ENCODE results near the gene KLF6. TPM values are rescaled to one million over a fixed set of nuclear protein-coding genes. Genes with fewer than 3 reads are reported as not detected.

The KLF6 gene
- total RNA-seq, 1 experiment from 2014 or later, result 70.1 TPM

DNA sequence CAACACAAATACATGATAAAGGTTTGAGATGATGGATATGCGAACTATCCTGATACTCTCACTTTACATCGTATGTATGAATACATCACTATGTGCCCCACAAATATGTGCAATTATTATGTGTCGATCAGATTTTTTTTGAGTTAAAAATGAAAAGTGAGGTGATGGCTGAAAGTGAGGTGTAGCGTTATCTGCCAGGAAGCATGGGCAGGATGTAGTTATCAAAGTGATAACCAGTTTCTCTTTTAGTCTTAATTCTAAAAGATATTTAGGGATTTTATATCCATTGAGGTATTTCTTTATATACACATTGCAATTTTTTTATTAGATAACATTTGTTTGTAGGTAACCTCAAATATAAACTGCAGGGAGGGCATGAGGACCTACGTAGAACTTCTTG is 15.6 kb upstream of the KLF6 start:
- Histone ChIP-seq H3K4me1 (ENCODE audit: insufficient read depth, low read length, poor library complexity, severe bottlenecking) (peaks cover 28% of the 10 kb centered on the region), H3K9me3 (ENCODE audit: low read depth, low read length, poor library complexity, severe bottlenecking) (no peaks in the 10 kb centered on the region), H3K27ac (ENCODE audit: low read depth, low read length, poor library complexity, severe bottlenecking) (no peak overlapping the region), H3K4me3 (ENCODE audit: low read depth, low read length, poor library complexity, severe bottlenecking) (no peak overlapping the region), H3K27me3 (replicated peaks; ENCODE audit: insufficient read depth, low read depth, low read length, poor library complexity) (no peaks in the 10 kb centered on the region), H3K36me3 (ENCODE audit: insufficient read depth, low read length, poor library complexity, severe bottlenecking) (no peaks in the 10 kb centered on the region)
- intact Hi-C loops (cut with micrococcal nuclease; ENCODE audit: unreplicated experiment), result no loop called here
- BruUV-seq (replicated peaks), result no TSS peak
- ChIA-PET CTCF (no interaction called here), POLR2A (ENCODE audit: low non-redundant PET) (no interaction called here)
- no peak for DNase-seq (ENCODE audit: low spot score)
- no peak for TF ChIP-seq EZH2 (IDR thresholded peaks at IDR 0.05; ENCODE audit: borderline replicate concordance, low read depth, low read length, poor library complexity, severe bottlenecking)
- TF ChIP-seq, protein P1, sequence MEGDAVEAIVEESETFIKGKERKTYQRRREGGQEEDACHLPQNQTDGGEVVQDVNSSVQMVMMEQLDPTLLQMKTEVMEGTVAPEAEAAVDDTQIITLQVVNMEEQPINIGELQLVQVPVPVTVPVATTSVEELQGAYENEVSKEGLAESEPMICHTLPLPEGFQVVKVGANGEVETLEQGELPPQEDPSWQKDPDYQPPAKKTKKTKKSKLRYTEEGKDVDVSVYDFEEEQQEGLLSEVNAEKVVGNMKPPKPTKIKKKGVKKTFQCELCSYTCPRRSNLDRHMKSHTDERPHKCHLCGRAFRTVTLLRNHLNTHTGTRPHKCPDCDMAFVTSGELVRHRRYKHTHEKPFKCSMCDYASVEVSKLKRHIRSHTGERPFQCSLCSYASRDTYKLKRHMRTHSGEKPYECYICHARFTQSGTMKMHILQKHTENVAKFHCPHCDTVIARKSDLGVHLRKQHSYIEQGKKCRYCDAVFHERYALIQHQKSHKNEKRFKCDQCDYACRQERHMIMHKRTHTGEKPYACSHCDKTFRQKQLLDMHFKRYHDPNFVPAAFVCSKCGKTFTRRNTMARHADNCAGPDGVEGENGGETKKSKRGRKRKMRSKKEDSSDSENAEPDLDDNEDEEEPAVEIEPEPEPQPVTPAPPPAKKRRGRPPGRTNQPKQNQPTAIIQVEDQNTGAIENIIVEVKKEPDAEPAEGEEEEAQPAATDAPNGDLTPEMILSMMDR (conservative IDR thresholded peaks at IDR 0.05; ENCODE audit: low read depth, low read length), result no peak

DNA sequence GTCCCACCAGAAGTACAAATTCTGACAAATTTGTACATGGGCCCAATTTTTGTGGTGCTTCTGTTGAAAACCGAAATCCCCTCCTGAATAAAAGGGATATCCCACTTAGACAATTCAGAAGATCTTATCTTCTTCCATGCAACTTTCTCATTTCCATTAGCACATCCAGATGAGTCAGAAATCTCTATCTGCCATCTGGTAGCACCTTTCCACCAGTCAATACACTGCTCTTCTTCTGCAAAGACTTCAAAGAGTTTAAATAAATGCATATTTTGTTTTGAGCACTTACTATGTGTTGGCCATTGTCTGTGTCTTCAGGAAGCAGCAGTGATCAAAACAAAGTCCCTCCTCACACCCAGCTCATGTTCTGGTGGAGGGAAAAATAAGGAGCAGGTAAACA is 12.7 kb upstream of the KLF6 start:
- Histone ChIP-seq H3K9me3 (ENCODE audit: low read depth, low read length, poor library complexity, severe bottlenecking) (peaks cover 8% of the 10 kb centered on the region), H3K27ac (ENCODE audit: low read depth, low read length, poor library complexity, severe bottlenecking) (no peak overlapping the region), H3K27me3 (replicated peaks; ENCODE audit: insufficient read depth, low read depth, low read length, poor library complexity) (no peaks in the 10 kb centered on the region), H3K4me1 (ENCODE audit: insufficient read depth, low read length, poor library complexity, severe bottlenecking) (no peaks in the 10 kb centered on the region), H3K4me3 (ENCODE audit: low read depth, low read length, poor library complexity, severe bottlenecking) (no peak overlapping the region), H3K36me3 (ENCODE audit: insufficient read depth, low read length, poor library complexity, severe bottlenecking) (no peaks in the 10 kb centered on the region)
- CTCF ChIA-PET, result no interaction called here
- POLR2A ChIA-PET (ENCODE audit: low non-redundant PET), result no interaction called here
- TF ChIP-seq, protein P1 (conservative IDR thresholded peaks at IDR 0.05; ENCODE audit: low read depth, low read length), result no peak
- no peak for TF ChIP-seq EZH2 (IDR thresholded peaks at IDR 0.05; ENCODE audit: borderline replicate concordance, low read depth, low read length, poor library complexity, severe bottlenecking)
- DNase-seq (ENCODE audit: low spot score), result no peak
- intact Hi-C loops (cut with micrococcal nuclease; ENCODE audit: unreplicated experiment), result no loop called here
- BruUV-seq (replicated peaks), result no TSS peak

- no peaks in the 10 kb centered on the region for H3K27me3 ChIP-seq (replicated peaks; ENCODE audit: insufficient read depth, low read depth, low read length, poor library complexity)
- ChIA-PET CTCF (no interaction called here), POLR2A (ENCODE audit: low non-redundant PET) (no interaction called here)
- no peaks in the 10 kb centered on the region for H3K4me1 ChIP-seq (ENCODE audit: insufficient read depth, low read length, poor library complexity, severe bottlenecking)
- intact Hi-C loops (cut with micrococcal nuclease; ENCODE audit: unreplicated experiment), result no loop called here
- H3K27ac ChIP-seq (ENCODE audit: low read depth, low read length, poor library complexity, severe bottlenecking), result no peak overlapping the region
- H3K36me3 ChIP-seq (ENCODE audit: insufficient read depth, low read length, poor library complexity, severe bottlenecking), result no peaks in the 10 kb centered on the region
- no TSS peak for BruUV-seq (replicated peaks)
- no peak overlapping the region for H3K4me3 ChIP-seq (ENCODE audit: low read depth, low read length, poor library complexity, severe bottlenecking)
- no peak for DNase-seq (ENCODE audit: low spot score)
- TF ChIP-seq, protein P1 (conservative IDR thresholded peaks at IDR 0.05; ENCODE audit: low read depth, low read length), result no peak
- TF ChIP-seq EZH2 (IDR thresholded peaks at IDR 0.05; ENCODE audit: borderline replicate concordance, low read depth, low read length, poor library complexity, severe bottlenecking), result no peak
- peaks cover 23% of the 10 kb centered on the region for H3K9me3 ChIP-seq (ENCODE audit: low read depth, low read length, poor library complexity, severe bottlenecking)
These were observed 8.5 kb upstream of the KLF6 start for GRCh38 chr10:3793553-3793952.

Measured in A673 (cell line).